GOT3 (cell line): Measurements from ENCODE around the gene NSMCE1.

Experiments
- DNase-seq: peaks from one replicate; lab custom pipeline; 2025; ENCODE audit warnings: mixed read lengths; lab: John Stamatoyannopoulos, UW

NSMCE1 gene

GRCh38 chr16:27193300-27193990 is 75.1 kb downstream of the NSMCE1 start:
- no peak for DNase-seq

- no peak for DNase-seq
These were observed 77.1 kb downstream of the NSMCE1 start for GRCh38 chr16:27191352-27191924.

GRCh38 chr16:27190316-27190871 is 78.2 kb downstream of the NSMCE1 start:
- DNase-seq = no peak

- no peak for DNase-seq
These were observed 79.1 kb downstream of the NSMCE1 start for GRCh38 chr16:27189335-27189972.

GRCh38 chr16:27188633-27189032 is 79.9 kb downstream of the NSMCE1 start:
- DNase-seq = no peak

GRCh38 chr16:27185776-27186130 is 82.8 kb downstream of the NSMCE1 start:
- no peak for DNase-seq

GRCh38 chr16:27182906-27183405 is 85.6 kb downstream of the NSMCE1 start:
- no peak for DNase-seq

- no peak for DNase-seq
These were observed 87.4 kb downstream of the NSMCE1 start for GRCh38 chr16:27181019-27181790.

GRCh38 chr16:27179500-27180072 is 89.0 kb downstream of the NSMCE1 start:
- DNase-seq = no peak

GRCh38 chr16:27177031-27177774 is 91.4 kb downstream of the NSMCE1 start:
- no peak for DNase-seq

- no peak for DNase-seq
These were observed 92.7 kb downstream of the NSMCE1 start for GRCh38 chr16:27175888-27176287.
